Sigmoid colon (tissue), 7 donors: ENCODE results near the gene GPR22. TPM values are rescaled to one million over a fixed set of nuclear protein-coding genes. Genes with fewer than 3 reads are reported as not detected.

Source experiments
- DNase-seq: peaks from one replicate; pipeline ENCODE4 v3.0.0-alpha.2; 2019
- H3K27ac ChIP-seq, 4 donors: fragments of 200-600 bp; sonication (generic); one replicate each; pipeline ENCODE4 v1.5.1; 2016 to 2019; ENCODE audit warnings: mild to moderate bottlenecking in 1 of 4
- H3K27me3 ChIP-seq, 3 donors: fragments of 200-600 bp; sonication (generic); one replicate each; pipeline ENCODE4 v1.5.1; 2019; ENCODE audit warnings: mild to moderate bottlenecking in 1 of 3
- H3K36me3 ChIP-seq, 4 donors: fragments of 200-600 bp; sonication (generic); one replicate each; pipeline ENCODE4 v1.5.1; 2016 to 2019
- H3K4me1 ChIP-seq, 4 donors: fragments of 200-600 bp; sonication (generic); one replicate each; pipeline ENCODE4 v1.5.1; 2017 to 2019
- H3K4me3 ChIP-seq, 4 donors: fragments of 200-600 bp; sonication (generic); one replicate each; pipeline ENCODE4 v1.5.1; 2017 to 2019; ENCODE audit warnings: mild to moderate bottlenecking in 2 of 4, moderate library complexity in 1 of 4
- H3K9me3 ChIP-seq, 4 donors: fragments of 200-600 bp in 3 of 4; sonication (generic) in 3 of 4; one replicate each; pipeline versions ENCODE4 v1.5.1 to v1.6.1; 2013 to 2019
- EP300 ChIP-seq, 4 donors: sonication (generic); formaldehyde crosslinking; IDR thresholded peaks; one replicate each; pipeline ENCODE4 v1.6.1; 2017; ENCODE audit warnings: antibody characterized with exemption in 4 of 4
- POLR2A ChIP-seq, 2 donors: fragments of 450-650 bp; IDR thresholded peaks; one replicate each; pipeline ENCODE4 v1.6.1; 2016; ENCODE audit warnings: antibody characterized with exemption in 2 of 2, mild to moderate bottlenecking in 2 of 2, moderate library complexity in 2 of 2
- POLR2AphosphoS5 ChIP-seq, 4 donors: sonication (generic); formaldehyde crosslinking; IDR thresholded peaks; one replicate each; pipeline ENCODE4 v1.6.1; 2017; ENCODE audit warnings: antibody characterized with exemption in 4 of 4
- WGBS, 2 donors: extraction: QIAGEN DNeasy Blood & Tissue Kit; methylation state at CpG; one replicate each; pipeline ENCODE4 v1.1.7; 2013; 5-methylcytosine and 5-hydroxymethylcytosine counted together
- intact Hi-C: fragments of 100-400 bp; cut with DNase I; formaldehyde crosslinking; loops from one replicate; pipeline ENCODE4 v1.15.1; 2023
- polyA plus RNA-seq, 3 donors: library from polyadenylated mRNA; stranded (reverse); fragments of 200-250 nt; gene quantifications; one replicate each; pipeline ENCODE4 v1.2.3, GENCODE V29; 2013
- total RNA-seq, 4 donors: library from RNA; depleted of rRNA; stranded (reverse); fragments of >200 nt; gene quantifications; one replicate each; pipeline ENCODE4 v1.1.0, GENCODE V29; 2016
- TF ChIP-seq, protein P1 (sequence below), 4 experiments: fragments of 450-650 bp in 3 of 4; fragments of 200-600 bp in 1 of 4; IDR thresholded peaks; one replicate each; pipeline ENCODE4 v1.5.1; 2016 to 2019; ENCODE audit warnings: antibody characterized with exemption in 4 of 4, mild to moderate bottlenecking in 3 of 4, moderate library complexity in 2 of 4
- donor health status: healthy with polysubstance abuse.
- donor health status: Bipolar disorder and iron deficiency.
- donor health status: healthy.

Gene GPR22, protein sequence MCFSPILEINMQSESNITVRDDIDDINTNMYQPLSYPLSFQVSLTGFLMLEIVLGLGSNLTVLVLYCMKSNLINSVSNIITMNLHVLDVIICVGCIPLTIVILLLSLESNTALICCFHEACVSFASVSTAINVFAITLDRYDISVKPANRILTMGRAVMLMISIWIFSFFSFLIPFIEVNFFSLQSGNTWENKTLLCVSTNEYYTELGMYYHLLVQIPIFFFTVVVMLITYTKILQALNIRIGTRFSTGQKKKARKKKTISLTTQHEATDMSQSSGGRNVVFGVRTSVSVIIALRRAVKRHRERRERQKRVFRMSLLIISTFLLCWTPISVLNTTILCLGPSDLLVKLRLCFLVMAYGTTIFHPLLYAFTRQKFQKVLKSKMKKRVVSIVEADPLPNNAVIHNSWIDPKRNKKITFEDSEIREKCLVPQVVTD
- total RNA-seq (1 to 10 TPM in 1 of 4 donors, under 1 TPM in 2, not detected in 1; 0.28 to 1.1 (median 0.82) TPM), polyA plus RNA-seq (under 1 TPM in 1 of 3 donors, not detected in 2; 0.10 TPM)

DNA sequence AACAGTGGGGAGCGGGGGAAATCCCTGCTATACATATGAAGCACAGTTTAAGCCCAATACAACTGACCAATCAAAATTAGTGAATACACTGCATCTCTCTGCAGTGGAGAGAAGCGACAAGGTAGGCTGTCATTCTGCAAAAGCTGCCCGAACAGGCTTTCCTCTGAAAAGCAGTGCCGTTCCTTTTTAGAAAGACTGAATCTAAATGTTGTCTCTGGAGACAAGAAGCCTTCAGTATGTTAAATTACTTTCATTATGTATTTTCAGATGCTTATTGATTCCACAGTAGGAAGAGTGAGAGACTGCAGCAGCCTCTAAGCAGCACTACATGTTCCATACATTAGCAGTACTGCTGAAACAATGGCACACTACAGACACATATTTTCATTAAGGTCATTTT lies at the start of gene GPR22:
Gene GPR22 (plus strand): TSS at position 129 of the 400 bp plus-strand sequence. CDS start 4,004 bp downstream, outside the sequence.
- H3K27ac ChIP-seq: no peak within 1 kb of the TSS
- DNase-seq: no peak
- H3K4me1 ChIP-seq: peaks cover 0 to 6% (median 2%) of the 10 kb centered on the region in 4 donors
- intact Hi-C loops: loop anchor here (10.0 kb wide), 2 partner anchors 95 to 125 kb away; partner anchors contain the start of genes COG5 and DUS4L
- no peaks in the 10 kb centered on the region for H3K36me3 ChIP-seq
- H3K27me3 ChIP-seq: no peaks in the 10 kb centered on the region
- no peak within 1 kb of the TSS for H3K4me3 ChIP-seq
- 90 to 95% methylated on average over 4 of the region's 4 CpGs for WGBS, 2 donors
- H3K9me3 ChIP-seq: no peaks in the 10 kb centered on the region
- TF ChIP-seq POLR2AphosphoS5 (IDR thresholded peaks at IDR 0.05) (no peak), EP300 (IDR thresholded peaks at IDR 0.05) (no peak), POLR2A (IDR thresholded peaks at IDR 0.05) (no peak)
- TF ChIP-seq, protein P1, sequence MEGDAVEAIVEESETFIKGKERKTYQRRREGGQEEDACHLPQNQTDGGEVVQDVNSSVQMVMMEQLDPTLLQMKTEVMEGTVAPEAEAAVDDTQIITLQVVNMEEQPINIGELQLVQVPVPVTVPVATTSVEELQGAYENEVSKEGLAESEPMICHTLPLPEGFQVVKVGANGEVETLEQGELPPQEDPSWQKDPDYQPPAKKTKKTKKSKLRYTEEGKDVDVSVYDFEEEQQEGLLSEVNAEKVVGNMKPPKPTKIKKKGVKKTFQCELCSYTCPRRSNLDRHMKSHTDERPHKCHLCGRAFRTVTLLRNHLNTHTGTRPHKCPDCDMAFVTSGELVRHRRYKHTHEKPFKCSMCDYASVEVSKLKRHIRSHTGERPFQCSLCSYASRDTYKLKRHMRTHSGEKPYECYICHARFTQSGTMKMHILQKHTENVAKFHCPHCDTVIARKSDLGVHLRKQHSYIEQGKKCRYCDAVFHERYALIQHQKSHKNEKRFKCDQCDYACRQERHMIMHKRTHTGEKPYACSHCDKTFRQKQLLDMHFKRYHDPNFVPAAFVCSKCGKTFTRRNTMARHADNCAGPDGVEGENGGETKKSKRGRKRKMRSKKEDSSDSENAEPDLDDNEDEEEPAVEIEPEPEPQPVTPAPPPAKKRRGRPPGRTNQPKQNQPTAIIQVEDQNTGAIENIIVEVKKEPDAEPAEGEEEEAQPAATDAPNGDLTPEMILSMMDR (IDR thresholded peaks at IDR 0.05): no peak

DNA sequence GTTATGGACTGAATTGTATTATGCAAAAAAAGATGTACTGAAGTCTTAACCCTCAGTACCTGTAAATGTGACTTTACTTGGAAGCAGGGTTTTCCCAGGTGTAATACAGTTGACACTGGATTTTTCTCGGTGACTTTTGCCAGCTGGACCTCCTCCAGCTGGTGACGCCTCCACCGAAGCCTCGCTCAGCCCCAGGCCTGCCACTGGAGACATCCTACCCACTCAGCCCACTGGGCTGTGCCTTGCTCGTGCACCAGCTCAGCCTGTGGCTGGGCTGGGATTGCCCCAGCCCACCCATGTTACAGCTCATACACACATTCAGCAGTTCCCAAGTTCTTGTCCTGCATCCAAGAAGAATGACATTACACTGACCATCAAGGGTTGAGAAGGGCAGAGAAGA lies 42.4 kb upstream of the GPR22 start:
- Histone ChIP-seq H3K9me3 (no peaks in the 10 kb centered on the region), H3K36me3 (no peaks in the 10 kb centered on the region), H3K4me3 (no peak overlapping the region), H3K27ac (no peak overlapping the region), H3K4me1 (peaks cover 0 to 3% (median 0%) of the 10 kb centered on the region in 4 donors), H3K27me3 (no peaks in the 10 kb centered on the region)
- no peak for DNase-seq
- intact Hi-C loops: no loop called here
- 83 to 93% methylated on average over 5 of the region's 5 CpGs for WGBS, 2 donors
- TF ChIP-seq, protein P1 (IDR thresholded peaks at IDR 0.05): no peak
- TF ChIP-seq EP300 (IDR thresholded peaks at IDR 0.05): no peak

DNA sequence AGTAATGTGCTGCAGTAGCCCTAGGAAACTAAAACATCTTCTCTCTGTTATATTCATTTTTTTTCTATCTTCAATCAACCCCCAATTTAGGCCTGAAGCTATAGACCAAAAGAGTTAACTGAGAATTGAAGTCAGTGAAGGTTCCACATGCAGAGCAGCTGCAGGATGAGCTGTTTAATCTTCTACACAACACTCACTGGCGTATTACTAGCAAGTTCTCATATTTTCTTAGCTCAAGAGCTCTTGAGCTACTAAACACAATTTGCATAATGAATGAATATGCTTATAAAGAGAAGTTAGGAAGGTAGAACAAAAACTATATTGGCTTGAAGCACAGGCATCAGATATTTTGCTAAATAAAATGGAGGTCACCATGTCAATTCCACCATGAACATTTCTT lies 41.2 kb upstream of the GPR22 start:
- WGBS, 2 donors: 95 to 97% methylated on average over 1 of the region's 1 CpG

DNA sequence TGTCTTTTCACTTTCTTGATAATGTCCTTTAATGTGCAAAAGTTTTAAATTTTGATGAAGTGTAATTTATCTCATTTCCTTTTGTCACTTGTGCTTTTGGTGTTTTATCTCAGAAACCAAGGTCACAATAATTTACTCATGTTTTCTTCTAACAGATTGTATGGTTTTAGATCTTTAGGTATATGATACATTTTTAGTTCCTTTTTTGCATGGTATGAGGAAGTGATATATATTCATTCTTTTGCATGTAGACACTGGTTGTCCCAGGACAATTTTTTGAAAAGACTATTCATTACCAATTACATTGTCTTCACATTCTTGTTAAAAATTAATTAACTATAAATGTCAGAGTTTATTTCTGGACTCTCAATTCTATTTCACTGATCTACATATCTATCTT lies 39.8 kb upstream of the GPR22 start:
- H3K27ac ChIP-seq: no peak overlapping the region
- H3K36me3 ChIP-seq: no peaks in the 10 kb centered on the region
- H3K4me1 ChIP-seq: peaks cover 0 to 3% (median 0%) of the 10 kb centered on the region in 4 donors
- DNase-seq: no peak
- TF ChIP-seq POLR2A (IDR thresholded peaks at IDR 0.05) (no peak), EP300 (IDR thresholded peaks at IDR 0.05) (no peak), POLR2AphosphoS5 (IDR thresholded peaks at IDR 0.05) (no peak)
- TF ChIP-seq, protein P1 (IDR thresholded peaks at IDR 0.05): no peak
- H3K9me3 ChIP-seq: no peaks in the 10 kb centered on the region
- intact Hi-C loops: no loop called here
- no peaks in the 10 kb centered on the region for H3K27me3 ChIP-seq
- H3K4me3 ChIP-seq: no peak overlapping the region

More for the DNA sequence above, 41.2 kb upstream of the GPR22 start:
- Histone ChIP-seq H3K36me3 (no peaks in the 10 kb centered on the region), H3K4me1 (peaks cover 0 to 3% (median 0%) of the 10 kb centered on the region in 4 donors), H3K27me3 (no peaks in the 10 kb centered on the region), H3K4me3 (no peak overlapping the region), H3K9me3 (no peaks in the 10 kb centered on the region), H3K27ac (no peak overlapping the region)
- intact Hi-C loops: no loop called here
- TF ChIP-seq, protein P1 (IDR thresholded peaks at IDR 0.05): no peak
- no peak for TF ChIP-seq EP300 (IDR thresholded peaks at IDR 0.05)
- TF ChIP-seq POLR2AphosphoS5 (IDR thresholded peaks at IDR 0.05): no peak
- TF ChIP-seq POLR2A (IDR thresholded peaks at IDR 0.05): no peak
- no peak for DNase-seq
